ENCODE results near the gene MAML2.

The MAML2 gene

DNA sequence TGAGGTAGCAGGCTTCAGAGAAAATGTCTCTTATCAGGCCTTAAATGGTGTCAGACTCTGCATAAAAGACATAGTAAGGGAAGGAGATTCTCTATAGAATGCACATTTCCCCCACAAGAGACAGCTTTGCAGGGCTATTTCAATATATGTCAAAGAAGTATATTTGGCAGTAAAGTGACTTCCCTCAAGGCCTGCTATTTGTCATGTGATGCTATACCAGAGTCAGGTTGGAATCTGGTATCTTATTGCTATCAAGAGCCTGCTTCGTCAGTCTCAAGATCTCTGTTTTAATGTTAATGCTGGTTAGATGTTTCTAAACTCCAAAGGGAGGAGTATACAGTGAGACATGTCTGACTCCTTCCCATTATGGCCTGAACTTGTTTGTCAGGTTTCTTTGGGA, 378.7 kb downstream of the MAML2 start:
- H3K27me3 ChIP-seq (replicated peaks in 2 of 5; ENCODE audit: control insufficient read depth in 4 of 5, insufficient read depth in 5 of 5, low read length in 4 of 5), result no peaks in the 10 kb centered on the region
- DNase-seq, result no peak
- ChIA-PET POLR2A (no interaction called here), CTCF (interaction anchor here (0.6 kb wide), 1 partner anchor 463 kb away, joined by 3 read pairs; no protein-coding TSS in a partner anchor)
- H3K9me3 ChIP-seq (ENCODE audit: control extremely low read depth in 1 of 5, control insufficient read depth in 4 of 5, insufficient read depth in 2 of 5, low read depth in 1 of 5, low read length in 4 of 5), result peaks cover 0 to 3% (median 0%) of the 10 kb centered on the region in 5 experiments
- no peak overlapping the region for H3K4me3 ChIP-seq (ENCODE audit: control insufficient read depth in 1 of 7, extremely low read depth in 1 of 7, insufficient read depth in 4 of 7, low read depth in 2 of 7, low read length in 6 of 7)
- H3K27ac ChIP-seq (ENCODE audit: insufficient read depth in 1 of 2, low read depth in 1 of 2, low read length in 2 of 2, poor library complexity in 1 of 2, severe bottlenecking in 2 of 2), result no peak overlapping the region
- H3K4me1 ChIP-seq (ENCODE audit: control extremely low read depth in 1 of 4, control insufficient read depth in 4 of 4, insufficient read depth in 4 of 4, low read length in 3 of 4), result no peaks in the 10 kb centered on the region
- WGBS (ENCODE audit: insufficient coverage), result 100% methylated on average over 1 of the region's 1 CpG
- no peaks in the 10 kb centered on the region for H3K36me3 ChIP-seq (ENCODE audit: control insufficient read depth in 4 of 4, insufficient read depth in 4 of 4, low read length in 3 of 4)

DNA sequence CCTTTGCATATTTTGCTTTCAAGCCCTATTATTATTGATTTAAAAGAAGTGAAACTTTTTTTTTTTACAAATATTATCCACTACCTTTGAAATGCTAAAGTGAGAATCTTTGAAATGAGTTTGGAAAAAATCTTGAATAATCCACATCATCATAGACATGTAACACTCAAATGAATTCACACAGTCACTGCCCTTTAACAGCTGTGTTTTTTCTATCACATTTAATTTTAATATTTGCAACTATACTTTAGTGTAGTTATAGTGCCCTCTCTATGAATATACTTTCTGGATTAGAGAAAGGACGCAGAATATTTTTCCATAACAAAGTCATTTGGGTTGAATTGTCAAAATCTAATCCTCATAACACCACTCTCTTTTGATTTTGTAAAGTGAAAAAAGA, 381.2 kb downstream of the MAML2 start:
- no peaks in the 10 kb centered on the region for H3K27me3 ChIP-seq (replicated peaks in 2 of 5; ENCODE audit: control insufficient read depth in 4 of 5, insufficient read depth in 5 of 5, low read length in 4 of 5)
- H3K4me1 ChIP-seq (ENCODE audit: control extremely low read depth in 1 of 4, control insufficient read depth in 4 of 4, insufficient read depth in 4 of 4, low read length in 3 of 4), result no peaks in the 10 kb centered on the region
- no peaks in the 10 kb centered on the region for H3K9me3 ChIP-seq (ENCODE audit: control extremely low read depth in 1 of 5, control insufficient read depth in 4 of 5, insufficient read depth in 2 of 5, low read depth in 1 of 5, low read length in 4 of 5)
- CTCF ChIA-PET, result no interaction called here
- no peaks in the 10 kb centered on the region for H3K36me3 ChIP-seq (ENCODE audit: control insufficient read depth in 4 of 4, insufficient read depth in 4 of 4, low read length in 3 of 4)
- POLR2A ChIA-PET, result no interaction called here
- WGBS (ENCODE audit: insufficient coverage), result no CpG with 5 or more reads among the region's 1 CpG
- no peak for DNase-seq
- no peak overlapping the region for H3K4me3 ChIP-seq (ENCODE audit: control insufficient read depth in 1 of 7, extremely low read depth in 1 of 7, insufficient read depth in 4 of 7, low read depth in 2 of 7, low read length in 6 of 7)
- H3K27ac ChIP-seq (ENCODE audit: insufficient read depth in 1 of 2, low read depth in 1 of 2, low read length in 2 of 2, poor library complexity in 1 of 2, severe bottlenecking in 2 of 2), result no peak overlapping the region

DNA sequence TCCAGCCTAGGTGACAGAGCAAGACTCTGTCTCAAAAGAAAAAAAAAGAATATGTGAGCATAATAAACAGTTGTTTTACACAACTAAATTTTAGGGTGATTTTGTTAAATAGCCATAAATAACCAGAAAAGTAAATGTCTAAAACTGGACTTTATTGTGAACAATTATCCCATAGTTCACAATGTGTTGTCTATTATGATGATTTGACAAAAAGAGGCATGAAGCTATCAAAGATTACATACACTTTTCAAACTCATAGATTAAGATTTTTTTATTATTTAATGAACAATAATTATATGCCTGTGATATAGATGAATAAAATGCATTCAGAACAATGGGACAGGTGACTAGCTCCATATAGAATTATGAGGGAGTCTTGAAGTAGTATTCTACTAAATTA, 392.1 kb downstream of the MAML2 start:
- no peak for DNase-seq
- peaks cover 0 to 5% (median 0%) of the 10 kb centered on the region in 5 experiments for H3K9me3 ChIP-seq (ENCODE audit: control extremely low read depth in 1 of 5, control insufficient read depth in 4 of 5, insufficient read depth in 2 of 5, low read depth in 1 of 5, low read length in 4 of 5)
- H3K4me1 ChIP-seq (ENCODE audit: control extremely low read depth in 1 of 4, control insufficient read depth in 4 of 4, insufficient read depth in 4 of 4, low read length in 3 of 4), result no peaks in the 10 kb centered on the region
- no peaks in the 10 kb centered on the region for H3K27me3 ChIP-seq (replicated peaks in 2 of 5; ENCODE audit: control insufficient read depth in 4 of 5, insufficient read depth in 5 of 5, low read length in 4 of 5)
- CTCF ChIA-PET, result no interaction called here
- H3K4me3 ChIP-seq (ENCODE audit: control insufficient read depth in 1 of 7, extremely low read depth in 1 of 7, insufficient read depth in 4 of 7, low read depth in 2 of 7, low read length in 6 of 7), result no peak overlapping the region
- H3K36me3 ChIP-seq (ENCODE audit: control insufficient read depth in 4 of 4, insufficient read depth in 4 of 4, low read length in 3 of 4), result no peaks in the 10 kb centered on the region
- POLR2A ChIA-PET, result no interaction called here
- H3K27ac ChIP-seq (ENCODE audit: insufficient read depth in 1 of 2, low read depth in 1 of 2, low read length in 2 of 2, poor library complexity in 1 of 2, severe bottlenecking in 2 of 2), result no peak overlapping the region

DNA sequence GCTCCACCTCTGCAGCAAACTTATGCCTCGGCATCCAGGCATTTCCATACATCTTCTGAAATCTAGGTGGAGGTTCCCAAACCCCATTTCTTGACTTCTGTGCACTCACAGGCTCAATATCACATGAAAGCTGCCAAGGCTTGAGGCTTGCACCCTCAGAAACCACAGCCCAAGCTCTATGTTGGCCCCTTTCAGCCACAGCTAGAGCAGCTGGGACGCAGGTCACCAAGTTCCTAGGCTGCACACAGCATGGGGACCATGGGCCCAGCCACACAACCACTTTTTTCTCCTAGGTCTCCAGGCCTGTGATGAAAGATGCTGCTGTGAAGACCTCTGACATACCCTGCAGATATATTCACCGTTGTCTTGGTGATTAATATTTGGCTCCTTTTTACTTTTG, 394.4 kb downstream of the MAML2 start:
- no peaks in the 10 kb centered on the region for H3K36me3 ChIP-seq (ENCODE audit: control insufficient read depth in 4 of 4, insufficient read depth in 4 of 4, low read length in 3 of 4)
- H3K9me3 ChIP-seq (ENCODE audit: control extremely low read depth in 1 of 5, control insufficient read depth in 4 of 5, insufficient read depth in 2 of 5, low read depth in 1 of 5, low read length in 4 of 5), result peaks cover 0 to 19% (median 9%) of the 10 kb centered on the region in 5 experiments
- no peak overlapping the region for H3K27ac ChIP-seq (ENCODE audit: insufficient read depth in 1 of 2, low read depth in 1 of 2, low read length in 2 of 2, poor library complexity in 1 of 2, severe bottlenecking in 2 of 2)
- H3K27me3 ChIP-seq (replicated peaks in 2 of 5; ENCODE audit: control insufficient read depth in 4 of 5, insufficient read depth in 5 of 5, low read length in 4 of 5), result no peaks in the 10 kb centered on the region
- ChIA-PET CTCF (interaction anchor here (1.1 kb wide), 2 partner anchors 11 to 53 kb away, joined by 3 to 4 read pairs; no protein-coding TSS in a partner anchor), POLR2A (no interaction called here)
- H3K4me1 ChIP-seq (ENCODE audit: control extremely low read depth in 1 of 4, control insufficient read depth in 4 of 4, insufficient read depth in 4 of 4, low read length in 3 of 4), result no peaks in the 10 kb centered on the region
- H3K4me3 ChIP-seq (ENCODE audit: control insufficient read depth in 1 of 7, extremely low read depth in 1 of 7, insufficient read depth in 4 of 7, low read depth in 2 of 7, low read length in 6 of 7), result no peak overlapping the region
- no peak for DNase-seq
- 94% methylated on average over 3 of the region's 3 CpGs for WGBS (ENCODE audit: insufficient coverage)

DNA sequence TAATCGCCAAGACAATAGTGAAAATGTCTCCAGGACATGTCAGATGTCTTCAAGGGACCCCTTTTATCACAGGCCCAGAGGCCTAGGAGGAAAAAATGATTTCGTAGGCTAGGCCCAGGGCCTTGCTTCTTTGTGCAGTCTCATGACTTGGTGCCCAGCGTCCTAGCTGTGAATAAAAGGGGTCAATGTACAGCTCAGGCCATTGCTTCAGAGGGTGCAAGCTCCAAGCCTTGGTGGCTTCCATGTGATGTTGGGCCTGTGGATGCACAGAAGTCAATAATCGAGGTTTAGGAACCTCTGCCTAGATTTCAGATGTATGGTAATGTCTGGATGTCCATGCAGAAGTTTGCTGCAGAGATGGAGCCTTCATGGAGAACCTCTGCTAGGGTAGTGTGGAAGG, 398.4 kb downstream of the MAML2 start:
- Histone ChIP-seq H3K4me3 (ENCODE audit: control insufficient read depth in 1 of 7, extremely low read depth in 1 of 7, insufficient read depth in 4 of 7, low read depth in 2 of 7, low read length in 6 of 7) (no peak overlapping the region), H3K27ac (ENCODE audit: insufficient read depth in 1 of 2, low read depth in 1 of 2, low read length in 2 of 2, poor library complexity in 1 of 2, severe bottlenecking in 2 of 2) (no peak overlapping the region), H3K27me3 (replicated peaks in 2 of 5; ENCODE audit: control insufficient read depth in 4 of 5, insufficient read depth in 5 of 5, low read length in 4 of 5) (no peaks in the 10 kb centered on the region), H3K4me1 (ENCODE audit: control extremely low read depth in 1 of 4, control insufficient read depth in 4 of 4, insufficient read depth in 4 of 4, low read length in 3 of 4) (no peaks in the 10 kb centered on the region), H3K9me3 (ENCODE audit: control extremely low read depth in 1 of 5, control insufficient read depth in 4 of 5, insufficient read depth in 2 of 5, low read depth in 1 of 5, low read length in 4 of 5) (peaks cover 0 to 19% (median 9%) of the 10 kb centered on the region in 5 experiments), H3K36me3 (ENCODE audit: control insufficient read depth in 4 of 4, insufficient read depth in 4 of 4, low read length in 3 of 4) (no peaks in the 10 kb centered on the region)
- no peak for DNase-seq
- 88% methylated on average over 3 of the region's 4 CpGs for WGBS (ENCODE audit: insufficient coverage)
- ChIA-PET CTCF (no interaction called here), POLR2A (no interaction called here)

DNA sequence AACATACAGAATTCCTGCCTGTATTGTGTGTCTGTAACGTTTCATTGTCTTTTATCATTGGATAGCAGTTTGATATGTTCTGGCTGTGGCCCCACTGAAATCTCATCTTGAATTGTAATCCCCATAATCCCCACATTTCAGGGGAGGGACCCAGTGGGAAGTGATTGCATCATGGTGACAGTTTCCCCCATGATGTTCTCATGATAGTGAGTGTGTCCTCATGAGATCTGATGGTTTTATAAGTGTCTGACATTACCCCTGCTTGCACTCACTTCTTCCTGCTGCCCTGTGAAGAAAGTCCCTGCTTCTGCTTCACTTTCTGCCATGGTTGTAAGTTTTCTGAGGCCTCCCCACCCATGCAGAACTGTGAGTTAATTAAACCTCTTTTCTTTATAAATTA, 399.4 kb downstream of the MAML2 start:
- H3K27ac ChIP-seq (ENCODE audit: insufficient read depth in 1 of 2, low read depth in 1 of 2, low read length in 2 of 2, poor library complexity in 1 of 2, severe bottlenecking in 2 of 2), result no peak overlapping the region
- DNase-seq, result no peak
- H3K9me3 ChIP-seq (ENCODE audit: control extremely low read depth in 1 of 5, control insufficient read depth in 4 of 5, insufficient read depth in 2 of 5, low read depth in 1 of 5, low read length in 4 of 5), result peaks cover 0 to 19% (median 9%) of the 10 kb centered on the region in 5 experiments
- no CpG with 5 or more reads among the region's 1 CpG for WGBS (ENCODE audit: insufficient coverage)
- no peak overlapping the region for H3K4me3 ChIP-seq (ENCODE audit: control insufficient read depth in 1 of 7, extremely low read depth in 1 of 7, insufficient read depth in 4 of 7, low read depth in 2 of 7, low read length in 6 of 7)
- no peaks in the 10 kb centered on the region for H3K27me3 ChIP-seq (replicated peaks in 2 of 5; ENCODE audit: control insufficient read depth in 4 of 5, insufficient read depth in 5 of 5, low read length in 4 of 5)
- POLR2A ChIA-PET, result no interaction called here
- H3K4me1 ChIP-seq (ENCODE audit: control extremely low read depth in 1 of 4, control insufficient read depth in 4 of 4, insufficient read depth in 4 of 4, low read length in 3 of 4), result no peaks in the 10 kb centered on the region
- CTCF ChIA-PET, result no interaction called here
- H3K36me3 ChIP-seq (ENCODE audit: control insufficient read depth in 4 of 4, insufficient read depth in 4 of 4, low read length in 3 of 4), result no peaks in the 10 kb centered on the region

DNA sequence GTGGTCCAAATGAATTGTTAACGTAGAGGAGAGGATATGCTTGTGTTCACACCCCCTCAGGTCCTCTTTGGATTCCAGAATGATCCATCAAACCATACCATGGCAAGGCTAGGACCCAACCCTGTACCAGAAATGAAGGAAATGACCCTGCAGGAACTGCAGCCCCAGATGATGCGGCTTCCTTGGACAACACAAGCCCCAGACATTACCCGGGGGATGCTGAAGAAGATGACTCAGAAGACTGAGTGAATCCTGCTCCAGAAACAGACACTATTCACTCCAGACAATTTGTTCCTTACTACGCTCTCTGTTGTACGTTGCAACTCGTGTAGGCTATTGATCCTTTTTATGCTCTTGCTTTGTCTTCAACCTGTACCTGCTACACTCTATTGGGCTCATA, 403.9 kb downstream of the MAML2 start:
- no peak overlapping the region for H3K4me3 ChIP-seq (ENCODE audit: control insufficient read depth in 1 of 7, extremely low read depth in 1 of 7, insufficient read depth in 4 of 7, low read depth in 2 of 7, low read length in 6 of 7)
- peaks cover 0 to 1% (median 0%) of the 10 kb centered on the region in 5 experiments for H3K9me3 ChIP-seq (ENCODE audit: control extremely low read depth in 1 of 5, control insufficient read depth in 4 of 5, insufficient read depth in 2 of 5, low read depth in 1 of 5, low read length in 4 of 5)
- POLR2A ChIA-PET, result no interaction called here
- CTCF ChIA-PET, result no interaction called here
- no peaks in the 10 kb centered on the region for H3K36me3 ChIP-seq (ENCODE audit: control insufficient read depth in 4 of 4, insufficient read depth in 4 of 4, low read length in 3 of 4)
- no peaks in the 10 kb centered on the region for H3K27me3 ChIP-seq (replicated peaks in 2 of 5; ENCODE audit: control insufficient read depth in 4 of 5, insufficient read depth in 5 of 5, low read length in 4 of 5)
- no peak overlapping the region for H3K27ac ChIP-seq (ENCODE audit: insufficient read depth in 1 of 2, low read depth in 1 of 2, low read length in 2 of 2, poor library complexity in 1 of 2, severe bottlenecking in 2 of 2)
- H3K4me1 ChIP-seq (ENCODE audit: control extremely low read depth in 1 of 4, control insufficient read depth in 4 of 4, insufficient read depth in 4 of 4, low read length in 3 of 4), result no peaks in the 10 kb centered on the region
- 97% methylated on average over 4 of the region's 6 CpGs for WGBS (ENCODE audit: insufficient coverage)
- DNase-seq, result no peak
